ENCODE measurements around the gene KDM8. TPM values are rescaled to one million over a fixed set of nuclear protein-coding genes. Genes with fewer than 3 reads are reported as not detected.

Gene KDM8
- polyA plus RNA-seq, 1 of the 3 experiments (the other 2 are of a cell fraction), result 3.3 TPM

GRCh38 chr16:27182906-27183405, 20.4 kb upstream of the KDM8 start:
- no peaks in the 10 kb centered on the region for H3K36me3 ChIP-seq (replicated peaks in 1 of 2; ENCODE audit: control insufficient read depth in 1 of 2, insufficient read depth in 2 of 2, low read length in 1 of 2)
- WGBS (ENCODE audit: low lambda C conversion rate), result 64% methylated on average over 7 of the region's 7 CpGs
- peak; percentile 45 for DNase-seq
- H3K4me2 ChIP-seq, result no peak overlapping the region
- no peaks in the 10 kb centered on the region for H3K9me3 ChIP-seq
- H3K27me3 ChIP-seq (ENCODE audit: insufficient read depth), result no peaks in the 10 kb centered on the region
- no peaks in the 10 kb centered on the region for H3F3A ChIP-seq (replicated peaks; ENCODE audit: insufficient read depth)
- no peak overlapping the region for H3K27ac ChIP-seq (ENCODE audit: low read depth in 2 of 2, low read length in 1 of 2)
- peaks cover 0 to 5% of the 10 kb centered on the region in 2 experiments; a peak in 1 of 4 replicates for H3K4me1 ChIP-seq (ENCODE audit: control insufficient read depth in 1 of 2, insufficient read depth in 2 of 2, low read depth in 1 of 2, low read length in 1 of 2)
- TF ChIP-seq YY1 (IDR thresholded peaks at IDR 0.05; ENCODE audit: low read depth), result no peak
- TF ChIP-seq EP300 (IDR thresholded peaks at IDR 0.05; ENCODE audit: borderline replicate concordance in 1 of 2, low read depth in 1 of 2, low read length in 1 of 2), result 0 out of 4 replicates have a peak, but pooled peaks of 1 of the 2 experiments have one; percentile 17
- no peaks in the 10 kb centered on the region for H3K9me2 ChIP-seq
- CTCF ChIA-PET, result interaction anchor here (6.9 kb wide), 1 partner anchor 185 kb away, joined by 72 read pairs; no protein-coding TSS in a partner anchor
- H3K4me3 ChIP-seq (ENCODE audit: low read depth in 2 of 2, low read length in 1 of 2), result no peak overlapping the region
- H3K9ac ChIP-seq, result no peak overlapping the region
- no peaks in the 10 kb centered on the region for H3K79me2 ChIP-seq (ENCODE audit: insufficient read depth)
- POLR2A ChIA-PET, result no interaction called here
- no peak overlapping the region for H2AFZ ChIP-seq (ENCODE audit: low read depth)
- H4K20me1 ChIP-seq (ENCODE audit: insufficient read depth), result no peaks in the 10 kb centered on the region

- no peaks in the 10 kb centered on the region for H4K20me1 ChIP-seq (ENCODE audit: insufficient read depth)
- H3K4me1 ChIP-seq (ENCODE audit: control insufficient read depth in 1 of 2, insufficient read depth in 2 of 2, low read depth in 1 of 2, low read length in 1 of 2), result peaks cover 0 to 13% of the 10 kb centered on the region in 2 experiments; a peak in 1 of 4 replicates
- no peaks in the 10 kb centered on the region for H3K9me2 ChIP-seq
- H3K9ac ChIP-seq, result no peak overlapping the region
- DNase-seq, result no peak
- no peak overlapping the region for H2AFZ ChIP-seq (ENCODE audit: low read depth)
- no peaks in the 10 kb centered on the region for H3K36me3 ChIP-seq (replicated peaks in 1 of 2; ENCODE audit: control insufficient read depth in 1 of 2, insufficient read depth in 2 of 2, low read length in 1 of 2)
- ChIA-PET CTCF (interaction anchor here (1.1 to 1.5 kb wide), 2 partner anchors 12 to 26 kb away, joined by 3 to 4 read pairs; no protein-coding TSS in a partner anchor), POLR2A (no interaction called here)
- H3K9me3 ChIP-seq, result no peaks in the 10 kb centered on the region
- H3K27me3 ChIP-seq (ENCODE audit: insufficient read depth), result no peaks in the 10 kb centered on the region
- no peaks in the 10 kb centered on the region for H3K79me2 ChIP-seq (ENCODE audit: insufficient read depth)
- 90% methylated on average over 1 of the region's 1 CpG for WGBS (ENCODE audit: low lambda C conversion rate)
- H3K4me3 ChIP-seq (ENCODE audit: low read depth in 2 of 2, low read length in 1 of 2), result no peak overlapping the region
- H3F3A ChIP-seq (replicated peaks; ENCODE audit: insufficient read depth), result no peaks in the 10 kb centered on the region
- no peak overlapping the region for H3K4me2 ChIP-seq
- TF ChIP-seq RFX5 (IDR thresholded peaks at IDR 0.05; ENCODE audit: low read length), result no peak
- TF ChIP-seq TAF1 (IDR thresholded peaks at IDR 0.05; ENCODE audit: borderline replicate concordance, low read depth, low read length), result no peak
- no peak for TF ChIP-seq RXRA (IDR thresholded peaks at IDR 0.05; ENCODE audit: borderline replicate concordance, low read depth)
- TF ChIP-seq NRF1 (IDR thresholded peaks at IDR 0.05; ENCODE audit: low read depth, low read length), result no peak
- no peak overlapping the region for H3K27ac ChIP-seq (ENCODE audit: low read depth in 2 of 2, low read length in 1 of 2)
Measured at GRCh38 chr16:27185776-27186130, 17.6 kb upstream of the KDM8 start.

- Histone ChIP-seq H3K79me2 (ENCODE audit: insufficient read depth) (no peaks in the 10 kb centered on the region), H2AFZ (ENCODE audit: low read depth) (no peak overlapping the region), H3F3A (replicated peaks; ENCODE audit: insufficient read depth) (no peaks in the 10 kb centered on the region), H4K20me1 (ENCODE audit: insufficient read depth) (no peaks in the 10 kb centered on the region), H3K9me3 (no peaks in the 10 kb centered on the region), H3K4me1 (ENCODE audit: control insufficient read depth in 1 of 2, insufficient read depth in 2 of 2, low read depth in 1 of 2, low read length in 1 of 2) (peaks cover 0 to 11% of the 10 kb centered on the region in 2 experiments; a peak in 1 of 4 replicates), H3K4me3 (ENCODE audit: low read depth in 2 of 2, low read length in 1 of 2) (no peak overlapping the region), H3K27ac (ENCODE audit: low read depth in 2 of 2, low read length in 1 of 2) (no peak overlapping the region), H3K4me2 (no peak overlapping the region), H3K9me2 (no peaks in the 10 kb centered on the region), H3K27me3 (ENCODE audit: insufficient read depth) (no peaks in the 10 kb centered on the region), H3K9ac (no peak overlapping the region), H3K36me3 (replicated peaks in 1 of 2; ENCODE audit: control insufficient read depth in 1 of 2, insufficient read depth in 2 of 2, low read length in 1 of 2) (no peaks in the 10 kb centered on the region)
- 67% methylated on average over 2 of the region's 2 CpGs for WGBS (ENCODE audit: low lambda C conversion rate)
- DNase-seq, result no peak
- no peak for TF ChIP-seq TCF12 (IDR thresholded peaks at IDR 0.05)
- no peak for TF ChIP-seq RFX5 (IDR thresholded peaks at IDR 0.05; ENCODE audit: low read length)
- no peak for TF ChIP-seq SIN3A (IDR thresholded peaks at IDR 0.05; ENCODE audit: borderline replicate concordance, low read depth, low read length)
- no peak for TF ChIP-seq SMC3 (IDR thresholded peaks at IDR 0.05; ENCODE audit: low read depth, low read length)
- no peak for TF ChIP-seq ZBTB33 (IDR thresholded peaks at IDR 0.05; ENCODE audit: borderline replicate concordance, low read depth)
- TF ChIP-seq NFIC (IDR thresholded peaks at IDR 0.05; ENCODE audit: borderline replicate concordance), result no peak
- TF ChIP-seq GABPA (IDR thresholded peaks at IDR 0.05; ENCODE audit: low read depth), result no peak
- no peak for TF ChIP-seq ELF1 (IDR thresholded peaks at IDR 0.05)
- no peak for TF ChIP-seq GATA2 (CRISPR knock-in tag; IDR thresholded peaks at IDR 0.05)
- no peak for TF ChIP-seq MXI1 (IDR thresholded peaks at IDR 0.05; ENCODE audit: low read depth, low read length)
- no peak for TF ChIP-seq FOXM1 (IDR thresholded peaks at IDR 0.05; ENCODE audit: low read depth)
- no peak for TF ChIP-seq RXRA (IDR thresholded peaks at IDR 0.05; ENCODE audit: borderline replicate concordance, low read depth)
- TF ChIP-seq IRF3 (IDR thresholded peaks at IDR 0.05; ENCODE audit: low read depth, low read length), result no peak
- TF ChIP-seq FOSL2 (IDR thresholded peaks at IDR 0.05; ENCODE audit: borderline replicate concordance, low read depth), result no peak
- no peak for TF ChIP-seq MEF2A (IDR thresholded peaks at IDR 0.05; ENCODE audit: borderline replicate concordance, low read depth)
- TF ChIP-seq TAF1 (IDR thresholded peaks at IDR 0.05; ENCODE audit: borderline replicate concordance, low read depth, low read length), result no peak
- TF ChIP-seq RCOR1 (IDR thresholded peaks at IDR 0.05; ENCODE audit: low read length), result no peak
- no peak for TF ChIP-seq YY1 (IDR thresholded peaks at IDR 0.05; ENCODE audit: low read depth)
- ChIA-PET POLR2A (interaction anchor here (1.0 kb wide), 1 partner anchor 14 kb away, joined by 3 read pairs; no protein-coding TSS in a partner anchor), CTCF (interaction anchor here (0.9 to 2.2 kb wide), 3 partner anchors 9 to 180 kb away, joined by 3 to 13 read pairs (median 3); no protein-coding TSS in a partner anchor)
Measured at GRCh38 chr16:27188633-27189032, 14.7 kb upstream of the KDM8 start.
